ENCODE results near the gene GUCY1A1. TPM values are rescaled to one million over a fixed set of nuclear protein-coding genes. Genes with fewer than 3 reads are reported as not detected.

The GUCY1A1 gene, protein sequence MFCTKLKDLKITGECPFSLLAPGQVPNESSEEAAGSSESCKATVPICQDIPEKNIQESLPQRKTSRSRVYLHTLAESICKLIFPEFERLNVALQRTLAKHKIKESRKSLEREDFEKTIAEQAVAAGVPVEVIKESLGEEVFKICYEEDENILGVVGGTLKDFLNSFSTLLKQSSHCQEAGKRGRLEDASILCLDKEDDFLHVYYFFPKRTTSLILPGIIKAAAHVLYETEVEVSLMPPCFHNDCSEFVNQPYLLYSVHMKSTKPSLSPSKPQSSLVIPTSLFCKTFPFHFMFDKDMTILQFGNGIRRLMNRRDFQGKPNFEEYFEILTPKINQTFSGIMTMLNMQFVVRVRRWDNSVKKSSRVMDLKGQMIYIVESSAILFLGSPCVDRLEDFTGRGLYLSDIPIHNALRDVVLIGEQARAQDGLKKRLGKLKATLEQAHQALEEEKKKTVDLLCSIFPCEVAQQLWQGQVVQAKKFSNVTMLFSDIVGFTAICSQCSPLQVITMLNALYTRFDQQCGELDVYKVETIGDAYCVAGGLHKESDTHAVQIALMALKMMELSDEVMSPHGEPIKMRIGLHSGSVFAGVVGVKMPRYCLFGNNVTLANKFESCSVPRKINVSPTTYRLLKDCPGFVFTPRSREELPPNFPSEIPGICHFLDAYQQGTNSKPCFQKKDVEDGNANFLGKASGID
- total RNA-seq (10 to 100 TPM; 74.0 to 81.9 TPM), polyA plus RNA-seq (10 to 100 TPM; 20.2 to 62.5 TPM)
- long read RNA-seq, donor 1, full-length matches to known transcripts: 54 of 140 reads
- long read RNA-seq, donor 1, partial matches to known transcripts: 43 of 140 reads
- long read RNA-seq, donor 1, other reads (novel, unspliced or antisense): 43 of 140 reads
- long read RNA-seq, donor 2, transcript GUCY1A1-210 (9 exons, 2,656 nt): major isoform, 8 of 56 reads
- long read RNA-seq, donor 2, partial matches to known transcripts: 7 of 56 reads
- long read RNA-seq, donor 2, other reads (novel, unspliced or antisense): 38 of 56 reads

- intact Hi-C loops (cut with DNase I): loop anchor here (5.0 to 10.0 kb wide), 4 partner anchors 116 to 224 kb away; no protein-coding TSS in a partner anchor
These were observed at the start of gene GUCY1A1 for GRCh38 chr4:155666344-155667221. TSS of gene GUCY1A1 (plus strand) at chr4:155666848. CDS start at chr4:155696868, 30,020 bp downstream.

DNA sequence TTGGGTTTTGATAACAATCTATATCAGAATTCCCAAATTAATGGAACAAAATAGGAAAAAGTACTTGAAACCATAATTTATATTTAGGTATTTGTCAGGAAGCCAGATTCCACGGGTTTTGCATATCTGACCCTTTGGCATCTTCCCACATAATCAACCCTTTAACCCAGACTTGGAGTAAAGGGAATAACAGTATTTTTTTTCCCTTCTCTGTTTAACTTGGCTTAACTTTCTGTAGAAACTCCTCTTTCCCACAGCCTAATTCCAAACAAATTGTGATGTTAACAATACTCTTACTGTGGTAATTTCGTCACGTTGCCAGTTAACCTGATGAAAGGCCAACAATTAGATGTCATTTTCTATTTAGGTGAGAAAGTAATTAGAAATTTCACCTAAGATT, 49.4 kb upstream of the GUCY1A1 start:
- ATAC-seq (ENCODE audit: low FRiP score): peak; percentile 50
- Histone ChIP-seq H3K4me3 (ENCODE audit: low read length in 2 of 2) (no peak overlapping the region), H3K27me3 (ENCODE audit: control insufficient read depth in 1 of 2, insufficient read depth in 2 of 2, low read length in 1 of 2) (no peaks in the 10 kb centered on the region), H3K9me3 (ENCODE audit: control insufficient read depth, low read length) (no peaks in the 10 kb centered on the region), H3K27ac (ENCODE audit: low read depth in 1 of 2, low read length in 2 of 2) (no peak overlapping the region), H3K36me3 (ENCODE audit: control insufficient read depth in 1 of 2, insufficient read depth in 2 of 2, low read length in 1 of 2) (no peaks in the 10 kb centered on the region), H3K4me1 (ENCODE audit: control insufficient read depth in 1 of 2, insufficient read depth in 2 of 2, low read length in 2 of 2) (peaks cover 0 to 4% of the 10 kb centered on the region in 2 donors)
- WGBS, 2 donors: 3 to 6% methylated on average over 3 of the region's 3 CpGs
- DNase-seq: no peak
- intact Hi-C loops (cut with DNase I): no loop called here

More at GRCh38 chr4:155666344-155667221, at the start of gene GUCY1A1:
- H3K9me3 ChIP-seq (ENCODE audit: control insufficient read depth, low read length): no peaks in the 10 kb centered on the region
- 1% methylated on average over 25 of the region's 25 CpGs for WGBS, 2 donors
- H3K4me3 ChIP-seq (ENCODE audit: low read length in 2 of 2): peak within 1 kb of the TSS; percentile 46 to 72
- peak; percentile 55 to 76 for DNase-seq
- no peaks in the 10 kb centered on the region for H3K36me3 ChIP-seq (ENCODE audit: control insufficient read depth in 1 of 2, insufficient read depth in 2 of 2, low read length in 1 of 2)
- H3K4me1 ChIP-seq (ENCODE audit: control insufficient read depth in 1 of 2, insufficient read depth in 2 of 2, low read length in 2 of 2): peaks cover 2% of the 10 kb centered on the region in 2 donors
- peak within 1 kb of the TSS; percentile 58 to 85 for H3K27ac ChIP-seq (ENCODE audit: low read depth in 1 of 2, low read length in 2 of 2)
- peak; percentile 51 for ATAC-seq (ENCODE audit: low FRiP score)
- H3K27me3 ChIP-seq (ENCODE audit: control insufficient read depth in 1 of 2, insufficient read depth in 2 of 2, low read length in 1 of 2): no peaks in the 10 kb centered on the region

DNA sequence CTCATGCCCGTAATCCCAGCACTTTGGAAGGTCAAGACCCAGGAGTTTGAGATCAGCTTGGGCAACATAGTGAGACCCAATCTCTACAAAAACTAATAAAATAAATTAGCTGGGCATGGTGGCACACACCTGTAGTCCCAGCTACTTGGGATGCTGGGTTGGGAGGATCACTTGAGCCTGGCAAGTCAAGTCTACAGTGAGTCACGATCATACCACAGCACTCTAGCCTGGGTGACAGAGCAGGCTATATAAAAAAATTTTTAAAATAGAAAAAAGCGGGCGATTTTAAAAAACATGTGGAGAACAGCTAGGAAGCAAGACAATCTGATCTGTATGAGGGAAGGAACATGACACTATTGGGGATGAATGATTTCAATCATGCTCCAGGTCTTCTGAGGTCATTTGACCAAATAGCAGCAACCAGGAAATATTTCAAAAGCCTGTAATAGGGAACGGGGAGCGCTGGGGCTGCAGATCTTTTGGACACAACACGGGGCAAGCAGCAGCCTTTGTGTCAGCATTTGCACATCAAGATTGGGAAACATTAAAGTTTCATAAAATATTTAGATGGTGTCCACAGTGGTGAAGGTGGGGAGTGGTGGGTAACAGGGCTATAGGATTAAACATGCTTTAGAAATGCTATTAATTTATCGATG, 48.3 kb upstream of the GUCY1A1 start:
- DNase-seq: no peak
- no peaks in the 10 kb centered on the region for H3K36me3 ChIP-seq (ENCODE audit: control insufficient read depth in 1 of 2, insufficient read depth in 2 of 2, low read length in 1 of 2)
- no peak overlapping the region for H3K4me3 ChIP-seq (ENCODE audit: low read length in 2 of 2)
- H3K9me3 ChIP-seq (ENCODE audit: control insufficient read depth, low read length): no peaks in the 10 kb centered on the region
- intact Hi-C loops (cut with DNase I): no loop called here
- H3K4me1 ChIP-seq (ENCODE audit: control insufficient read depth in 1 of 2, insufficient read depth in 2 of 2, low read length in 2 of 2): peaks cover 0 to 4% of the 10 kb centered on the region in 2 donors
- H3K27me3 ChIP-seq (ENCODE audit: control insufficient read depth in 1 of 2, insufficient read depth in 2 of 2, low read length in 1 of 2): no peaks in the 10 kb centered on the region
- ATAC-seq (ENCODE audit: low FRiP score): no peak
- no peak overlapping the region for H3K27ac ChIP-seq (ENCODE audit: low read depth in 1 of 2, low read length in 2 of 2)
- WGBS, 2 donors: 74 to 81% methylated on average over 8 of the region's 8 CpGs

DNA sequence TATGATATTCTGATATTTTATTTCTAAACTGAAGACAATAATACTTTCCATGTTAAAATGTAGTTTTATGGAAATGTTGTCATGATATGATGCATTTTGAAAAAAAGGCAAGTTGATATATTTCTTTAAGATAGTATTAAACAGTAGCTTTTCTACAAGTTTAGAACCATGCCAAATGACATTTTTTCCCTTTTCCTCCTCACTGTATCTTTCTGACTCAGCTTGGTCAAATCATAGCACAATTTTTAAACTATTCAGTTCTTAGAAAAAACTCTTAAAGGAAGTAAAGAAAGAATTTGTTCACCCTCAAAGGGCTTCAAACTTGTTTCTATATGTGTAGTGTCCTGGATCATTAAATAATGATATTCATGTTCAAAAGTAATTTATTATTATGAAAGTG, 46.0 kb upstream of the GUCY1A1 start:
- intact Hi-C loops (cut with DNase I): no loop called here
- Histone ChIP-seq H3K27me3 (ENCODE audit: control insufficient read depth in 1 of 2, insufficient read depth in 2 of 2, low read length in 1 of 2) (no peaks in the 10 kb centered on the region), H3K4me3 (ENCODE audit: low read length in 2 of 2) (no peak overlapping the region), H3K36me3 (ENCODE audit: control insufficient read depth in 1 of 2, insufficient read depth in 2 of 2, low read length in 1 of 2) (no peaks in the 10 kb centered on the region), H3K9me3 (ENCODE audit: control insufficient read depth, low read length) (no peaks in the 10 kb centered on the region), H3K27ac (ENCODE audit: low read depth in 1 of 2, low read length in 2 of 2) (no peak overlapping the region), H3K4me1 (ENCODE audit: control insufficient read depth in 1 of 2, insufficient read depth in 2 of 2, low read length in 2 of 2) (peaks cover 0 to 4% of the 10 kb centered on the region in 2 donors)
- DNase-seq (no peak), ATAC-seq (ENCODE audit: low FRiP score) (no peak)

- ATAC-seq (ENCODE audit: low FRiP score) (no peak), DNase-seq (no peak)
- Histone ChIP-seq H3K4me1 (ENCODE audit: control insufficient read depth in 1 of 2, insufficient read depth in 2 of 2, low read length in 2 of 2) (no peaks in the 10 kb centered on the region), H3K27ac (ENCODE audit: low read depth in 1 of 2, low read length in 2 of 2) (no peak overlapping the region), H3K36me3 (ENCODE audit: control insufficient read depth in 1 of 2, insufficient read depth in 2 of 2, low read length in 1 of 2) (no peaks in the 10 kb centered on the region), H3K9me3 (ENCODE audit: control insufficient read depth, low read length) (no peaks in the 10 kb centered on the region), H3K27me3 (ENCODE audit: control insufficient read depth in 1 of 2, insufficient read depth in 2 of 2, low read length in 1 of 2) (no peaks in the 10 kb centered on the region), H3K4me3 (ENCODE audit: low read length in 2 of 2) (no peak overlapping the region)
- intact Hi-C loops (cut with DNase I): no loop called here
These were observed 42.2 kb upstream of the GUCY1A1 start for GRCh38 chr4:155624478-155624877.

GRCh38 chr4:155626561-155626960, 40.1 kb upstream of the GUCY1A1 start:
- intact Hi-C loops (cut with DNase I): no loop called here
- Histone ChIP-seq H3K36me3 (ENCODE audit: control insufficient read depth in 1 of 2, insufficient read depth in 2 of 2, low read length in 1 of 2) (no peaks in the 10 kb centered on the region), H3K27ac (ENCODE audit: low read depth in 1 of 2, low read length in 2 of 2) (no peak overlapping the region), H3K4me1 (ENCODE audit: control insufficient read depth in 1 of 2, insufficient read depth in 2 of 2, low read length in 2 of 2) (no peaks in the 10 kb centered on the region), H3K4me3 (ENCODE audit: low read length in 2 of 2) (no peak overlapping the region), H3K9me3 (ENCODE audit: control insufficient read depth, low read length) (no peaks in the 10 kb centered on the region), H3K27me3 (ENCODE audit: control insufficient read depth in 1 of 2, insufficient read depth in 2 of 2, low read length in 1 of 2) (no peaks in the 10 kb centered on the region)
- 96 to 97% methylated on average over 3 of the region's 3 CpGs for WGBS, 2 donors
- ATAC-seq (ENCODE audit: low FRiP score): no peak
- no peak for DNase-seq

- Histone ChIP-seq H3K27ac (ENCODE audit: low read depth in 1 of 2, low read length in 2 of 2) (no peak overlapping the region), H3K4me3 (ENCODE audit: low read length in 2 of 2) (no peak overlapping the region), H3K4me1 (ENCODE audit: control insufficient read depth in 1 of 2, insufficient read depth in 2 of 2, low read length in 2 of 2) (no peaks in the 10 kb centered on the region), H3K9me3 (ENCODE audit: control insufficient read depth, low read length) (no peaks in the 10 kb centered on the region), H3K36me3 (ENCODE audit: control insufficient read depth in 1 of 2, insufficient read depth in 2 of 2, low read length in 1 of 2) (no peaks in the 10 kb centered on the region), H3K27me3 (ENCODE audit: control insufficient read depth in 1 of 2, insufficient read depth in 2 of 2, low read length in 1 of 2) (no peaks in the 10 kb centered on the region)
- DNase-seq: no peak
- intact Hi-C loops (cut with DNase I): no loop called here
- no peak for ATAC-seq (ENCODE audit: low FRiP score)
- 36 to 51% methylated on average over 3 of the region's 3 CpGs for WGBS, 2 donors
These were observed 37.3 kb upstream of the GUCY1A1 start for GRCh38 chr4:155629183-155629825.

Measured in aorta (tissue), 5 donors.